ENCODE results near the gene DCAF7. TPM values are rescaled to one million over a fixed set of nuclear protein-coding genes. Genes with fewer than 3 reads are reported as not detected.

Gene DCAF7
- total RNA-seq, 4 donors from 2014 or later, result 32.2 to 65.3 (median 48.9) TPM

DNA sequence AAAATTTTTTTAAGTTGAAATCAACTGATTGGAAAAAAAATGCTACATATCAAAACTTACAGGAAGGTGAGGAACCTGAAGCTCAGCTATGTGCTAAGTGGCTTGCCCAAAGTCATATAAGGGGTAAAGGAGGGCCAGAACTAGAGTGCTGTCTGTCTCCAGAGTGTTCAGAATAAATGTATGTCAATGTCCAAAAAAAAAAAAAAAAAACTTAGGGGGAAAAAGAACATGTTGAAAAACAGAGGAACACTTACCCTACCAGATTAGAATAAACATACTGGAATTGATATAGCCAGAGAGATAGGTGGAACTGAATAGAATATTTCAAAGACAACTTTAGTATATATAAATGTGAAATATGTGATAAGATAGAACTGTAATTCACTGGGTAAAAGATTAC, 11.5 kb downstream of the DCAF7 start:
- Histone ChIP-seq H3K36me3 (no peaks in the 10 kb centered on the region), H3K4me1 (no peaks in the 10 kb centered on the region), H3K27me3 (no peaks in the 10 kb centered on the region), H3K27ac (no peak overlapping the region), H3K4me3 (no peak overlapping the region), H3K9me3 (no peaks in the 10 kb centered on the region)
- no peak for DNase-seq
- TF ChIP-seq, protein P1, sequence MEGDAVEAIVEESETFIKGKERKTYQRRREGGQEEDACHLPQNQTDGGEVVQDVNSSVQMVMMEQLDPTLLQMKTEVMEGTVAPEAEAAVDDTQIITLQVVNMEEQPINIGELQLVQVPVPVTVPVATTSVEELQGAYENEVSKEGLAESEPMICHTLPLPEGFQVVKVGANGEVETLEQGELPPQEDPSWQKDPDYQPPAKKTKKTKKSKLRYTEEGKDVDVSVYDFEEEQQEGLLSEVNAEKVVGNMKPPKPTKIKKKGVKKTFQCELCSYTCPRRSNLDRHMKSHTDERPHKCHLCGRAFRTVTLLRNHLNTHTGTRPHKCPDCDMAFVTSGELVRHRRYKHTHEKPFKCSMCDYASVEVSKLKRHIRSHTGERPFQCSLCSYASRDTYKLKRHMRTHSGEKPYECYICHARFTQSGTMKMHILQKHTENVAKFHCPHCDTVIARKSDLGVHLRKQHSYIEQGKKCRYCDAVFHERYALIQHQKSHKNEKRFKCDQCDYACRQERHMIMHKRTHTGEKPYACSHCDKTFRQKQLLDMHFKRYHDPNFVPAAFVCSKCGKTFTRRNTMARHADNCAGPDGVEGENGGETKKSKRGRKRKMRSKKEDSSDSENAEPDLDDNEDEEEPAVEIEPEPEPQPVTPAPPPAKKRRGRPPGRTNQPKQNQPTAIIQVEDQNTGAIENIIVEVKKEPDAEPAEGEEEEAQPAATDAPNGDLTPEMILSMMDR (IDR thresholded peaks at IDR 0.05), result no peak
- no peak for TF ChIP-seq POLR2A (IDR thresholded peaks at IDR 0.05)

DNA sequence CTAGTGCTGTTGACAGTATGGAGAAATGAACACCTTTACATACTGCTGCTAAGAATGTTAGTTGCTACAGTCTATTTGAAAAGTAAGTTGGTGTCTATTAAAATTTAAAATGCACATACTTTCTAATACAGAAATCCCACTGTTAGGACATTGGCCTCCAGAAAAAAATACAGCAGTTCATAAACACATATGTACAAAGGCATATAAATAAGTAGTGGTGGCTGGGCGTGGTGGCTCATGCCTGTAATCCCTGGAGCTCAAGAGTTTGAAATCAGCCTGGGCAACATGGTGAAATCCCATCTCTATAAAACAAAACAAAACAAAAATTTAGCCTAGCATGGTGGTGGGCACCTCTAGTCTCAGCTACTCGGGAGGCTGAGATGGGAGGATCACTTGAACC, 13.1 kb downstream of the DCAF7 start:
- no peaks in the 10 kb centered on the region for H3K4me1 ChIP-seq
- H3K36me3 ChIP-seq, result no peaks in the 10 kb centered on the region
- TF ChIP-seq POLR2A (IDR thresholded peaks at IDR 0.05), result no peak
- TF ChIP-seq, protein P1 (IDR thresholded peaks at IDR 0.05), result no peak
- no peak overlapping the region for H3K27ac ChIP-seq
- H3K27me3 ChIP-seq, result no peaks in the 10 kb centered on the region
- H3K4me3 ChIP-seq, result no peak overlapping the region
- no peaks in the 10 kb centered on the region for H3K9me3 ChIP-seq
- no peak for DNase-seq

DNA sequence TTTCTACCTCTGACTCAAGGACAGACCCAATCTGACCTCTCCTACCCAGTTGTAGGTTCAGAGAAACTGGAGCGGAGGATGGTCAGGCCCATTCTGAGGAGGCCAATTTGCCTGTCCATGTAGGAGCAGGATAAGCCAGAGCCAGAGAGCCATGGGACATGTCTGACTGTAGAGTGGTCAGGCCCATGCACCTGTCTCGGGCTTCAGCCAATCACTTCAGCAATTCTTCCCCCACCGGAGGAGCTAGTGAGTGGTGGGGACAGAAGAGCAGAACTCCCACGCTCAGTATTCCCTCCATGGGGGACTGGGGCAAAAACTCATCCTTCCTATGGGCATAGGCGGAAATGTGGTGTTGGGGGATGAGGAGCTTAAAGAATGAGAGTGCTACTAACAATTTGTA, 14.3 kb downstream of the DCAF7 start:
- H3K36me3 ChIP-seq, result peaks cover 0 to 3% (median 0%) of the 10 kb centered on the region in 3 donors
- no peak for DNase-seq
- H3K4me1 ChIP-seq, result no peaks in the 10 kb centered on the region
- TF ChIP-seq POLR2A (IDR thresholded peaks at IDR 0.05), result no peak
- TF ChIP-seq, protein P1 (IDR thresholded peaks at IDR 0.05), result no peak
- H3K9me3 ChIP-seq, result no peaks in the 10 kb centered on the region
- no peak overlapping the region for H3K27ac ChIP-seq
- no peak overlapping the region for H3K4me3 ChIP-seq
- H3K27me3 ChIP-seq, result no peaks in the 10 kb centered on the region

DNA sequence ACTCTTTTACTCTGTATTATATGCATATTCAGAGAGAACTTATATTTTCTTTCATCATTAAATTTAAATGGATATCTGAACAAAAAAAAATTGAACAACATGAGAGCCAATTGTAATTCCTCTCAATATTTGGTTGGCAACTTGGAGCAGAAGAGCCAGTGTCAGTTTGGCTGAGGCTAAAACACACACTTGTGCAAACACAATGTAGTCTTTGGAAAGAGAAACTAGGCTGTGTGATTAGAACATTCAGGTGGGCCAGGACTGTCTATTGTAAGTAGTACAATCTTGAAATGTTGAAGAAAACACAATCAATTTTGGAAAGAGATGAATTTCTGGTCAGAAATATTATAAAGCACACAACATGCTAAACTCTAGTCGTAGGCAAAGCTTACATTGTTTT, 17.0 kb downstream of the DCAF7 start:
- no peak for DNase-seq
- Histone ChIP-seq H3K27ac (no peak overlapping the region), H3K27me3 (no peaks in the 10 kb centered on the region), H3K4me1 (no peaks in the 10 kb centered on the region), H3K4me3 (no peak overlapping the region), H3K9me3 (no peaks in the 10 kb centered on the region), H3K36me3 (peaks cover 0 to 7% (median 0%) of the 10 kb centered on the region in 3 donors)
- TF ChIP-seq, protein P1 (IDR thresholded peaks at IDR 0.05), result no peak
- TF ChIP-seq POLR2A (IDR thresholded peaks at IDR 0.05), result no peak

DNA sequence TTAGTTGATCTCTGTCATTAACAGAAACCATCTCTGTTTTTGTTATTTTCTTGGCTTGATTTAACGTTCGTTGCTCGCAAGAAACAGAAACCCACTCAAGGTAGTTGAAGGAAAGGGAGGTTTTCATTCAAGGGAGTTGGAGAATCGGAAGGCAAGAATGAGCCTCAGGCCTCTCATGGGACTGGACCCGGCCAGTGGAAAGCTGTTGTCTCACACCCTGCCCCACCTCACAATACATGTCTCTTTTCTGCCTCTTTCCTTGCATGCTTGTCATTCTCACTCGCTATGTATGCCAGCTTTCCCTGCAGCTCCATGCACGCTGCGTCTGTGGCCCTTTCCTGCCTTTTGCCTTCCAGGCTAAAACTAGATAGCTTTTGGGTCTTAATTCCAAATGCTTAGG, 18.3 kb downstream of the DCAF7 start:
- H3K36me3 ChIP-seq, result peaks cover 0 to 7% (median 0%) of the 10 kb centered on the region in 3 donors
- H3K4me3 ChIP-seq, result no peak overlapping the region
- TF ChIP-seq, protein P1 (IDR thresholded peaks at IDR 0.05), result no peak
- no peak for TF ChIP-seq POLR2A (IDR thresholded peaks at IDR 0.05)
- H3K27me3 ChIP-seq, result no peaks in the 10 kb centered on the region
- no peaks in the 10 kb centered on the region for H3K4me1 ChIP-seq
- no peaks in the 10 kb centered on the region for H3K9me3 ChIP-seq
- no peak for DNase-seq
- no peak overlapping the region for H3K27ac ChIP-seq

Data from Peyer's patch (tissue), 4 donors.